Stomach (tissue), 4 donors: Measurements from ENCODE around the gene KRT17.

ENCODE experiments used
- CTCF ChIP-seq, 7 experiments: fragments of 450-650 bp in 4 of 7; fragments of 200-600 bp in 3 of 7; sonication (generic) in 3 of 7; IDR thresholded peaks; one replicate each; pipeline ENCODE4 v1.5.1; 2016 to 2019; ENCODE audit warnings: antibody characterized with exemption in 7 of 7, control low read depth in 2 of 7, mild to moderate bottlenecking in 1 of 7
- EP300 ChIP-seq: sonication (generic); formaldehyde crosslinking; IDR thresholded peaks from one replicate; pipeline ENCODE4 v1.6.1; 2017; ENCODE audit warnings: antibody characterized with exemption
- POLR2A ChIP-seq, 4 donors: fragments of 450-650 bp; IDR thresholded peaks; one replicate each; pipeline ENCODE4 v1.6.1; 2016; ENCODE audit warnings: antibody characterized with exemption in 4 of 4, control low read depth in 2 of 4, mild to moderate bottlenecking in 1 of 4, moderate library complexity in 1 of 4
- POLR2AphosphoS5 ChIP-seq, 3 donors: sonication (generic); formaldehyde crosslinking; IDR thresholded peaks; one replicate each; pipeline ENCODE4 v1.6.1; 2016; ENCODE audit warnings: antibody characterized with exemption in 3 of 3

DNA sequence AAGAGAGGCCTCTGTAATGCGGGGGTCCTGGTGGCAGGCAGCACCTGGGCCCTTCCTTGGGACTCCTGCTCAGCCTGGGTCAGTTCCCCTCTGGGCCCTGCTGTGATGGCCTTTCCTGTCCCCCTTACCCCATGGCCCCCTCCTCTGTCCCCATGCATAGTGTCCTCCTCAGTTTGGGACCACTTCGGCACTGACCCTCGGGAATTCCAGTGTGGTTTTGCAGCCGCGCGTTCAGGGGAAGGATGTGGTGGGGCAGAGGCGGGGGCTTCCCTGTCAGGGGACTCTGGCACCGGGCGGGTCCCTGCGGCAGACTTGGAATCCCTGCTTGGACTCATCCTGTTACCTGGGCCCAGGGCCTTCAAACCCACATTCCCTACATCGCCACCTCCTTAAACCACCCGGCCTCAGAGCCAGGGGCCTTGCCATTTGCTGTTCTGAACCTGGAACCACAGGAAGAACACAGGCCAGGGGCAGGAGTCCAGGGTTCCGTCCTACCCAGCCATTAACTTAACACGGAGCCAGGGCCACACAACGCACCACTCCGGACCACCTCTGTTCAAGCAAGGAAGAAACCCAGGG, 32.9 kb upstream of the KRT17 start:
- TF ChIP-seq POLR2A (IDR thresholded peaks at IDR 0.05) (no peak), CTCF (IDR thresholded peaks at IDR 0.05) (no peak), EP300 (no peak), POLR2AphosphoS5 (IDR thresholded peaks at IDR 0.05) (no peak)
